Hematopoietic multipotent progenitor cell treated with erythropoietin and hydrocortisone succinate and interleukin-3 and kit ligand, for 8 days (in vitro differentiated cells): ENCODE results near the gene MLLT10.

Source experiments
- DNase-seq: peaks from one replicate; pipeline ENCODE4 v3.0.0-alpha.2; 2015

MLLT10 gene

DNA sequence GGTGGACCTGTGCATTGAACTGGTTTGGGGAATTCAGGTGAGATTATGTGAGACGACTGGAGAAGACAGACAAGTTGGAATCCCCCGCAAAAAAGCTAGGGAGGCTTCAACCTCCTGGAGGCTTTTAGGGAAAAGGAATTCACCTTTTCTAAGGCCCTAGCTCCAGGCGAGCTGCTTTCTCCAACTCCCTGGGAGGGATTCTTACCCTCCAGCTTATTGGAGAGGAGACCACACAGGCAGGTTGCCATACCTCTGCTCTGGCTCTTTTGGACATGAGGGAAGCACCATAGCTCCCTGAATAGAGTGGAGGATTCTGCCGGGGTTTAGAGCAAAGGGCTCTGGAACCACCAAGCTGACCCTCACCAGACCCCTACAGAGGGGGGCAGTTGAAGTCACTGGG is 213.8 kb downstream of the MLLT10 start:
- DNase-seq = no peak

DNA sequence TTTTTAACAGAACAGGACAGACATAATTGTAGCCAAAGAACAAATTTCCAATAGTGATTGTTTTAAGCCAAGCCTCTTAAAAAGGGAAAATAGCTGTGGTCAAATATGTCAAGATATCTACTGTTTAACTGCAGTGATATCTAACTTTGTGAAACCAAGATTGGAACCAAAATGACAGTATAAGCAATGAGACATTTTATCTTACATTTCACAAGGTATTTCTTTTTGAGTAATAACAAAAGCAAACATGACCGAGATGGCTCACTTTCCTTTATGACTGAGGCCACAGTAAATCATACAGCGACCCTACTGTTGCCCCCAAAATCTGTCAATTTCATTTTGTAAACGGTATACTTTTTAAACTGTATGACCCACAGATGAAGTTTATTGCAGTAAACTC is 215.8 kb downstream of the MLLT10 start:
- DNase-seq = no peak

DNA sequence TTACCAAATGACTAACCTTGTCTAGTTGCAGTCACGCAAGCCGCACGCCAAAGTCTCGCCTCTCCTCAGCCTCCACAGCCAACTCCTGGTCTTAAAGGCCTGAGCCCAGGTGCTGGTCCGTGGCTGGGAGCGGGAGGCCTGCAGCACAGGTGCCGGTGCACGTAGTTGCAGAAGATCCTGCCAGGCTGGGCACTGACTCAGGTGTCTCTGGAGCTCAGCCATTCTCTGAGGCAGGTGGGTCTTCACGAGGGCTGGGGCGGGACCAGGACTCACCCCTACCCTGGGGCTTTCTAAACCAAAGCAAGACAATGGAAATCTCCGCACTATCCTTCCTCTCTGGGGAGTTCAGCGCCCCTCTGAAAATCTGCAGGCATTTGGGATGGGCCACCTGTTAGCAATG is 216.4 kb downstream of the MLLT10 start:
- no peak for DNase-seq

DNA sequence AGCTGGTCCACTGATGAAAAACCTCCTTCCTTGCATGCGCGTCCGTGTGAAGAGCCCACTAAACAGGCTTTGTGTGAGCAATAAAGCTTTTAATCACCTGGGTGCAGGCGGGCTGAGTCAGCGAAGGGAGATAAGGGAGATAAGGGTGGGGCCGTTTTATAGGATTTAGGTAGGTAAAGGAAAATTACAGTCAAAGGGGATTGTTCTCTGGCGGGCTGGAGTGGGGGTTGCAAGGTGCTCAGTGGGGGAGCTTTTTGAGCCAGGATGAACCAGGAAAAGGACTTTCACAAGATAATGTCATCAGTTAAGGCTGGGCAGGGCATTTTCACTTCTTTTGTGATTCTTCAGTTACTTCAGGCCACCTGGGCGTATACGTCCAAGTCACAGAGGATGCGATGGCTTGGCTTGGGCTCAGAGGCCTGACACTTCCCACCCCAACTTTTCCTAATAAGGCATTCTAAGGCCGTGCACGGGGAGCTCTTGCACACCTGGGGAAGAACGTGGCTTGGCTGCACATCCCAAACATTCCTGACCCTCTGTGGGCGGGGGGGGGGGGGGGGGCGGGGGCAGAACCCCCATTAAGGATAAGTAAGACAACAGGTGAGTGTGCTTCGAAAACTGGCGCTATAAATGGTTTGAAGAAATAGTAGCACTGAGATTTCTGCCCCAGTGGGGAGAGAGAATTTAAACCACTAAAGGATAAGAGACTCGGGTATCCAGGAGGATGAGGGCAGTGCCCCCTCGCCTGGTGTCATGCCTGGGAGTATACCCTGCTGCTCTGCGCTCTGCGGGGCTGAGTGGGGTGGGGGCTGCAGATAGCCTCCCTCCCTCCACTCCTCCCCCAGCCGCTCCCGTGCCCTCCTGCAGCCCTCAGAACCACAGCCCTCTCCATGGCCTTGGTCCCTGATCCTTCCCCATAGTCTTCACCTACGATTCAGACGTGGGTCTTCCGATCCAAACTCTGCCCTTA is 217.6 kb downstream of the MLLT10 start:
- no peak for DNase-seq

DNA sequence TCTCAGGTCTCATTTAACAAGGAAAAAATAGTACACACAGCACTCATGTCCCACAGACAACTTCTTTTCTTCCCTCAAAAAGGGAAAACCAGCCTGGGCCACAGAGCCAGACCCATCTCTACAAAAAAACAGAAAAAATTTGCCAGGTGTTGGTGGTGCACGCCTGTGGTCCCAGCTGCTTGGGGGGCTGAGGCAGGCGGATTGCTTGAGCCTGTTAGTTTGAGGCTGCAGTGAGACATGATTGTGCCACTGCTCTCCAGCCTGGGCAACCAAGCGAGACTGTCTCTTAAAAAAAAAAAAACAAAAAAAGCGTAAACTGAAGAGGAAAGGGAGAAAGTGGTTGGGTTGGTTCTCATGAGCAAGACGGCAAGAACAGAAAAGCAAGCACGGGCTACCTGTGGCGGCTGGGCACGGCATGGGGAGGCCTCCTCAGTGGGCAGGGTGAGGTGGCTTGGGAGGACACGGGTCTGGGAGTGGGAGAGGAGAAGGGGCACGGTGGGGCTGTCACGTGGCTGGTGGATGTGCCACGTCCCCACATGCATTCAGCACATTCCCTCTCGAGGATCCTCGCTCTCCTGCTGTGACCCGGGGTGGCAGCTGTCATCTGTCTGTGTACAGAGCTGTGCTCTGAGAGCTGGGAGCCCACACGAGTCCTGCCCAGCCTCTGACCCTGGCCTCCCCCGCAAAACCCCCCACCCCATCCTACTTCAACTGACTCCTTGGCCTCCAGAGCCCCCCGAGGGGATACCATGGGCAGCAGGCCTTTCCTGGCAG is 219.7 kb downstream of the MLLT10 start:
- DNase-seq = no peak

DNA sequence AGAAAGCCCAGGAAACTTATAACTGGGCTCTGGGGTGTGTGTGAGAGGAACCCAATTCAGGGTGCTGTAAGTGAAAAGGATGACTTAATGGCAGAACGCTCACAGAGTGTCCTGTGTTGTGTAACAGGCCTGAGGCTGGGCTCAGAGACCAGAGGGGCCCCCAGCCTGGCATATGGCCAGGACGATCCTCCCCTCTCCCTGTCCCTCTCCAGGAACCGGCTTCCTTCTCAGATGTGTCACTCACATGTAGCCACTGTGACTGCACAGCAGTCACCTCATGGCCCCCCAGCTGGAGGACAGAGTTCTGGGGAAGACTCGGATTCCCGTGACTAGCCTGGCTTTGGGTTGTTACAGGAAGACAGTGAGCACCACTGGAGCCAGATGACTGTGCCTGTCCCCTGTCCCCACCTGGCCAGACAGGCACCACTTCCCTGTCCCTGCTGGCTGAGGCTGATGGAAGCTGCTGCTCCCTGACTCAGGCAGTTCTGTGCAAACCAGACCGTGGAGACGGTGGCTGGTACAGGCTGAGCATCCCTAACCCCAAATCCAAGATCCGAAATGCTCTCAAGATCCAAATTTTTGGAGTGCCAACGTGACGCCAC is 220.5 kb downstream of the MLLT10 start:
- DNase-seq = no peak

DNA sequence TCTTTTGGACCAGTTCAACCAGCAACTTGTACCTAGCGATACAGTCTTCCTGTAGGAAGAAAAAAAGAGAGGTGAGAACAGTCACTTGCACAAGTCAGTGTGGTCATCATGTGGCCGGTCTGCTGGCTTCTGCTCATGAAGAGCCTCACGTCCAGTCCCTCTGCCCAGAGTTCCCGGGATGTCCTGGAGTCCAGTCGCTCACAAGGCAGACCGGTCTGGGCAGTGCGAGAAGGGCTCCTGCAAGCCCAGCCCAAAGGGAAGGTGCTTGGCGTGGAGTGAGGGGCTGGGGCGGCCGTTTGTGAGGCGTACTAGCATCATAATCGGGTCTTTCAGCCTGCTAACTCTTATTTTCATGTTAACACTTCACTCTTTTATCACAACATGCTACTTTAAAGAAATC is 222.7 kb downstream of the MLLT10 start:
- DNase-seq = no peak

DNA sequence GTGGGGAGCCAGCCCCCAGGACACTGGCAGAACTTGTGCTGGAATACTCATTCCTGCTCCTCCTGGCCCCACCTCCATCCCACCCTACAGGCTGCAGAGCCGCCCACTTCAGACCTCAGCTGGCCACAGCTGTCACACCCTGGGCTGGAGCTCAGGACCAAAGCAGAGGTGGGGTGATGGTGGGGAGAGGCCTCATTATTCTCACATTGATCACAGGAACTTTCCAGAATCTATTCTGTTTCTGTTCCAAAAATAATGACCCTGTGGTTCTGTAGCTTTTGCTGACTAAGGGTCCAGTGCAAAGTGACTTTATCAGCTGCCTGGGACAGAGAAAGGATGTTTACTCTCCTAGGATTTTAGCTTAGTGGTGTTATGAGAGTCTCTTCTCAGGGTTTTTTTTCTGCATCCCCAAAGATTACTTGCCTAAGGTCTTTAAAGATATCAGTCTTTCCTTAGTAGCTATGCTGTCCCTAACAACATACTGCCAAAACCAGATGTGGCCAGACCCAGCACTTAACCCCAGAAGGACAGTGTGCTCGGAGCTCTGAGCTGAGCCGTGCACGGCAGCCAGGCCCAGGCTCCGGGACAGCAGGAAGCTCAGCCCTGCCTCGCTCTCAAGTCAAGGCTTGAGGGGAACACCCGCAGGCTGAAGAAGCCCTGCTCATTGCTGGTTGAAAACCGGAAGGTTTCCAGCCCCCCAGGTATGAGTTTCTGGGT is 223.3 kb downstream of the MLLT10 start:
- DNase-seq = no peak

DNA sequence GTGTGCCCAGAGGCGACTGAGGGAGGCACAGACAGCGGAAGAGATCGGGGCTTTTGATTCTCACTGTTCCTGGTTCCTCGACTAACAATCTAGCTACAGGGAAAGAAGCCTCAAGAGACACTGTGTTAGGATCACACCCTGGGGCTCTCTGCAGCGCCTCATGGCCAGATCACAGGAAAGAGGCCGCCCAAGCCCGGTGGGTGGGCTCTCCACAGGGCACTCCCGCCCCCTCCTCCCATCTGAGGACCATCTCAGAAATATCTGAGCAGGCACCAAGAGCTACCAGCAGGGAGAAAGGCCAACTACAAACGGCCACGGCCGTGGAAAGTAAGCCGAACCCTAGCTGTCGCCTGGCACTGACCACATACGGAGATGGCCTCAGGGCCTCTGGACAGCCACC is 224.2 kb downstream of the MLLT10 start:
- no peak for DNase-seq

DNA sequence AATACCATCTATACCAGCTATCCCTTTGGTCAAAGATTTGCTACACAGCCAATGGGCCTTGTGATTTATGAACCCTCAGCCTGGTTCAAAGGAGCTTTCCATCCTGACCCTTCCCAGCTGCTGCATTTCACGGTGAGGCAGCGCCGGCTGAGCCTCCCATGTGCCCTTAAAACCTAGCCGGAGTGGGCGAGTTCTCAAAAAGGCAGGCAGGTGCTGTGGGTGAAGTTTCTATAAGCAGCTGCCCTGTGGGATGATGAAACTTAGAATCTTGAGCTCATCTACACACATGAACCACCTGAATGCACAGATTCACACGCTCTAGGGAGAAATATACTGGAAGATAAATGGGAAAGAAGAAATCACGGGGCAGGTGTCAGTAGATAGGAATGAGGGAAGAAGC is 224.7 kb downstream of the MLLT10 start:
- no peak for DNase-seq

DNA sequence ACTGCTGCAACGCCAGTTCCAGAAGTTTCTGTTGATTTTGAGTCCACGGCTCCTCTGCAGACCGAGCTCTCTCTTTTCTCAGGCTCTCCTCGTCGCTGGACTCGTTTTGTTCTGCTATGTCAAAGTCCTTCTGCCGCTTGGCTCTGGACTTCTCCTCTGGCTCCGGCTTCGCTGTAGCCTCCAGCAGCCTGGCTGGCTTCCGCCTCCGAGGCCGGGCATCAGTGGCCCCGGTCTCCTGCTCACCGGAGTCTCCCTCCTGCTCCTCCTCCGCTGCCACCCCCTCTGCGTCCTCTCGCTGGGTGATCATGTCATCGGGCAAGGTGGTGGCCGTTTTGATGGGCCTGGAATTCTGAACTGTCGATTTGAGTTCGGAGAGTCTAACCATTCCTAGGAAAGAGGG is 225.2 kb downstream of the MLLT10 start:
- DNase-seq = no peak

DNA sequence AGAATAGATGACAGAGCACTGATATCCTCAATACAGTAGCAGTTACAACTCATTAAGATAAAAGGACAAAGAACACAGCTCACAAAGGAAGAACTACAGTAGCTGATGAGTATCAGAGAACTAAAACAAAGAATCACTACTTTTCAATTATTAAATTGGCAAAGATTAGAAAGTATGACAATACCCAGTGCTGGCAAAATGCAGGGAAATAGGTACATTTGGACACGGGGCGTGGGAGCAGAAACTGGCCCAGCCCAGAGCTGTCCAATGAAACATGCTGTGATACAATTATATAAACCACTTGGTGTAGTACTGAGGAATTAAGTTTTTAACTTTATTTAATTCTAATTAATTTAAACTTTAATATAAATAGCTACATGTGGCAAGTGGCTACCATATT is 226.3 kb downstream of the MLLT10 start:
- DNase-seq = no peak

DNA sequence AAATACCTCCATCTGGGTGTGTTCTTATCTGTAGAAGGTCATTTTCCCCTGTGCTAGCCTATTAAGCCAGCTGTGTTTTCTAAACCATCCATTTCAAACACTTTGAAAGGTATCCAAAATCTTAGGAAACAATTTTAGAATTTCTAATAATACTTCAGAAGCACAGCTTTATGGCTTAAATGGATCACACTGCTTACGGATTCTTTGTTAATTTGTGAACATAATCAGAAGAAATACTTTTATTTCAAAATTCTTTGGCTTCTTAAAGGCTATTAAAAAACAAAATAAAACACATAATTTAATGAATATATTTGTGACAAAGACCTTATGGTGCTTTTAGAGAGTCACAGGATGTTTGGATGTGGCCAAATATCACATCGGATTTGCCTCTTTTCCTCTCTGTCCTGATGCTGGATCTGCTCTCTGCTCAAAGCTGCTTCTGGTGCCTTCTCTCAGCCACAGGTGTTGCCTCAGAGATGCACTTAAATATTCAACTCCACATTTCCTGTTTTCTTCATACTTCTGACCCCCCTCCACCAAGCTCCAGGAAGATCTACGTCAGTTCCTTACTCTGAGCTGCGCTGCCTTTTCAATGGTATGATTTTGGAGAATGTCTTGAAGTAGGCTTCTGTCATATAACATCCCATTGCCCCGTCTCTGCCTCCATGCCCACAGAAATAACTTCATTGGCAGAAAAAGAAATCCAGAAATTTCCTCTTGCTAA is 230.6 kb downstream of the MLLT10 start:
- DNase-seq = no peak

DNA sequence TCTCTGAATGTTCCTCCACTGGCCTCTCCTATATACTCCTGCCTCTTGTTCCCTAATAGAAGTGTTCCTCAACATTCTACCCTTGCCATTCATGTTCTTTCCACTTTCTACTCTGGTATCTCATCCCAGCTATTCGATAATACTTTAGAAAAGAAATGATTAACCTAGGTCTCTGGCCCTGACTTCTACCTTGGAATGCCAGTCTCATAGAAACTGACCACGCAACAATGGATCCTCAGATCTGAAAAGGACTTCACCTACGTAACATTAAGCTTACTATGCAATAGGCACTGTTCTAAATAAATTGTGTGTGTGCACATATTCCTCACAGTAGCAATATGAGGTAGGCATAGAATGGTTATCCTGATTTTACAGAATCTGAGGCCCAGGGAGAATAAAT is 235.0 kb downstream of the MLLT10 start:
- no peak for DNase-seq

DNA sequence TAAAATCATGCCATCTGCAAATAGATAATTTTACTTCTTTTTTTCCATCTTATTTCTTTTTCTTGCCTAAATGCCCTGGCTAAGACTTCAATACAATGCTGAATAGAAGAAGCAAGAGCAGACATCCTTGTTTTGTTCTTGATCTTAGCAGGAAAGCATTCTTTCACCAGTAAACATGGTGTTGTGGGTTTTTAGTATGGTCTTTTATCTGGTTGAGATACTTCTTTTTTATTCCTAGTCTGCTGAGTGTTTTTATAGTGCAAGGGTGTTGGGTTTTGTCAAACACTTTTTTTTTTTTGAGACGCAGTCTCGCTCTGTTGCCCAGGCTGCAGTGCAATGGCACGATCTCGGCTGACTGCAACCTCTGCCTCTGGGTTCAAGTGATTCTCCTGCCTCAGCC is 237.2 kb downstream of the MLLT10 start:
- DNase-seq = no peak

DNA sequence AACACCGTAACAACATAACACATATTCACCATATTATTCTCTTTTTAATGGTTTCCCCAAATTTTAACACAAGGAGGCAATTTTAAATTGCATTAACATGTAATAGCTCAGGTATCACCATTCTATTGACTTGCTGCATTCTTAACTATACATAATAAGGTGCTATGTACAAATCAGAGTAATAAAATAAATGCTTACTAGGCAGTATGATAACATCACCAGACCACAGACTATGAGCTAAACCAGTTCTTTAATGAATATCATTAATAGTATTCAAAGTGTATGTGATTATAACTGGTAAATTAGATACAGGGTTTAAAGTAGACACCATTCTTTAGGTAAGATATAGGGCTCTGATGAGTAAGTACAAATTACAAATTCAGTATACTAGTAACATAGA is 242.9 kb downstream of the MLLT10 start:
- DNase-seq = no peak

DNA sequence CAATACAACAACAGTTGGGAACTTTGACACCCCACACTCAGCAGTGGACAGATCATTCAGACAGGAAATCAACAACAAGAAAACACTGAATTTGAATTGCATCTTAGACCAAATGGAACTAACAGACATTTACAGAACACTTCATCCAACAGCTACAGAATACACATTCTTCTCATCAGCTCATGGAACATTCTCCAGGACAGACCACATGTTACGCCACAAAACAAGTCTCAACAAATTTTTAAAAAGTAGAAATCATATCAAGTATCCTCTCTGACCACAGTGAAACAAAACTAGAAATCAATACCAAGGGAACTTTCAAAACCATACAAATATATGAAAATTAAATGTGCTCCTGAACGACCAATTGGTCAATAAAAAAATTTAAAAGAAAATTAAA is 257.2 kb downstream of the MLLT10 start:
- no peak for DNase-seq
